NCI-H446 (cell line): ENCODE measurements around the gene OR52W1.
"Not testable (repeated sequence)": the region's sequence is repeated elsewhere in the genome, so short reads cannot be mapped to it uniquely, and the experiment has no call there.

Experiments
- DNase-seq, 2 experiments: peaks; one replicate each; lab custom pipeline; 2025; lab: John Stamatoyannopoulos, UW

OR52W1 gene

DNA sequence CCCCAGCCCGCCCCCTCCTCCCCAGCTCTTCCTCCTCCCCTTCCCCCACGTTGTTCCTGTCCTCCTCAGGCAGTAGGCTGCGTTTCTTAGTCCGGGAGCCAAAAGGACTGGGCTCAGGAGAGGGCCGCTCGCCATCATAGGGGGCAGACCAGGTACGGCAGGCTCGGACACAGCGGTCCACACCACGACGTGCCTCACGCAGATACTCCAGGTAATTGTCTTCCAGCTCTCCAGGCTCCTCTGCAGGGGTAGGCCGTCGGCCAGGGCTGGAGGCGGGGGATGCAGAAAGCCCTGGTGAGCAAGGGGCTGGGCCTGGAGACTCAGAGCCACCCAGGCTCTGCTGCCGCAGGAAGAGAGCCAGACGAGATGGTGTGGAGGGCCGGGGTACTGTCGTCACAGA lies 18.7 kb downstream of the OR52W1 start:
- no peak for DNase-seq

DNA sequence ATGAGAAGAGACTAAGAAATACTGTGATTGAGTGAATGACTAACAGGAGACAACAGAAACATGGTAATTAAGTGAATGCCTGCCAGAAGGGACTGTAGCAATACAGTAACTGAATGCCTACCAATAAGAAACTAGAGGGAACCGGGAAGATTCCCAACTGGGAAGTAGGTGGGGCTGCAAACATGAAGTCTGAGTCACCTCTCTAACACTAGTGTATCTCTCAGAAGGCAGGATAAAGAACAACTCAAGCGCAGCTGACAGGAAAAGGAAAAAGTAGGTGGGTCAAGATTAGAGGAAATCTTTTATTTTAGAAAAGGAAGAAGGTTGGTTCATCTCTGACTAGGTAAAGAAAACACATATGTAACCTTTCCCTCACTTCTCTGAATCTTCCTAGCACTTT lies 20.3 kb downstream of the OR52W1 start:
- DNase-seq = no peak

DNA sequence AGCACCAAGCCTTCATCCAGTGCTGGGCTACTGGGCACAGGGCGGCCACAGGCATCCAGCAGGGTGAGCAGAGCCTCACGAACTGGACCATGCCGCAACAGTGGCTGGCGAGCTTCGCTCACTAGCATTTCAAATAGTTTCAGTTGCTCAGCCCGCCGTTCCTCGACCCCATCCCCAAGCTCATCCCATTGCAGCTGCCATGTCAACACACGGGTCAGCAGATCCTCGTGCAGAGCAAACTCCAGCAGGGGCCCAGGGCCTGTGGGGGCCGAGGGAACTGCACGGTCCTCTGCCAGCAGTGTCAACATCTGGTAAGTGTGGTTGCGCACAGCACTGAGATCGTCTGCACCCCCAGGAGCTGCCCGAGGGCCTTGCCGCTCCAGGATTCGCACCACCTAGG lies 24.8 kb downstream of the OR52W1 start:
- DNase-seq = no peak

DNA sequence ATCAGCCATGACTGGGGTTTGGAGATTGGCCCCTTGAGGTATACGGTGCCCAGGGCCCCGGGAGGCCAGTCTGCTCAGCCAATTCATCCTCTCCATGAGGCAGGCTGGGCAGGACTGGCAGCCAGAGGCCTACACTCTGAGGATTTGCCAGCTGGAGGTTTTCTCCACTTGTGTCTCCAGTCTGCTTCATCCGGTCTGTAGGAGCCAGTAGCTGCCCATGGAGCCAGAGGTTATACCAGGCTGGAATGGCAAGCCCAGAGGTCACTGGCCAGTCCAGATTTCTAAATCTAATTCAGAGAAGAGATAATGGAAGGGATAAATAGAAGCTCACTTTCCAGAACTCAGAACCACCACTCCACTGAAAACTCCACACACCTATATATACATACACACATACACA lies 25.4 kb downstream of the OR52W1 start:
- no peak for DNase-seq

DNA sequence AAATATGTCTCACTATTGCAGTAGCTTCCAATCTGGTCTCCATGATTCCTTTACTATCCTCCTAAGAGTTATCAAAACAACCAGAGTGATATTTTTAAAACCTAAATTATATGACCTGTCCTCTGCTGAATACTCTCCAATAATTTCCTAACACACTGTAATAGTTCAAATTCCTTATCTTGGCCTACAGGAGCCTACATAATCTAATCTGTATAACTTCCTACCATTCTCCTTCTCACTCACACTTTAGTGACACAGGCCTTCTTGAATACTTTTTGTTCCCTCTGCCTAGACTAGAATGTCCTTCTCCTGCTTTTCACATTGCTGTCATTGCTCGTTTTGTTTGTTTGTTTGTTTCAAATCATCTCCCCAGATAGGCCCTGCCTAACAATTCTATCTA lies 26.0 kb downstream of the OR52W1 start:
- DNase-seq = no peak

DNA sequence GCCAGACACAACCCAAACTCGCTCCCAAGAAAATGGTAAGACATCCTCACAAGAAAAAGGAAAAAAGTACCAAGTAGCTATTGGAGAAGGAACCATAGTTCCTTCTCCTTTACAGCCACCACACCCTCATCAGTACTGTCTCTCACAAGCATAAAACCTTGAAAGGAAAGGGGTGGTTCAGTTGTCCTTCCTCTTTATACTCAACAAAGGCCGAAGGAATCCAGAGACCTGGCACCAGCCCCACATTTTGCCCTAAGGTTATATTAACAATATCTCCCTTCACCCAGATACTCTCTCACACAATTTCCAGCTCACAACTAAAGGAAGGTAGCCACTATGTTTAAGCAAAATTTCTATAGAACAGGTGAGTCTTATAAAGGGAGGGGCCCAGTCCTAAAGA lies 26.9 kb downstream of the OR52W1 start:
- no peak for DNase-seq

DNA sequence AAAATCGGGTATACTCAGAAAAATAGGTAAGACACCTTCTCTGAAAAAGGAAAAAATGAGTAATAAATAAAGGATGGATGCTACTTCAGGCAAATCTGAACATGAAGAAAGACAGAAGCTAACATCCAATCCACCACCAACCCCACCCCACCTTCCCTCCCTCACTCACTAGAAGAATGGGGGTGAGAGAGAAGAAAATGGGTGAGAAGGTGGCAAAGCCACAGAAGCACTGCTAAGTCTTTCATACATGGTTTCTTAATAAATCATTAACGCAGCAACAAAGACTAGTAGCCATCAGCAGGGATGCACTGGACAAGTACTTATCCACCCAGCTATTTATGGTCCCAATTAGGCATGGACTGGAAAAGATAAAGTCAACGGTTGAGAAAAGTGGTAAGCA lies 29.5 kb downstream of the OR52W1 start:
- DNase-seq = no peak

DNA sequence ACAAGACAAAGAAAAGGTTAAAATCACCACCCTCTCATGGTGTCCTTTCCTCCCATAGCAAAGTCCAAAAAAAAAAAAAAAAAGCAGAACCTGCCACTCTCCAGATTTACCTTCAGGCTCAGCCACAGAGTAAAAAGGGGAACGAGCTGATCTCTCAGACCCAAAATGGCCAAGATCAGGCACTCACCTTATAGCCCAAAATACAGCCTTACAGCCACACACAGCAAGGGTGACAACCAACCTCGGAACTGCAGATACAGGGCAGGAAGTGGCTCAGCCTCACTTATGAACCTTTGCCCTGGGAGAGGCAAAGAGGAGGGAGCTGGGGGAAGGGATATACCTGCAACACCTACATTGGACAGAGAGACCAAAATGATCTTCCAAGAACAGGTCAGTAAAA lies 30.9 kb downstream of the OR52W1 start:
- DNase-seq = no peak

DNA sequence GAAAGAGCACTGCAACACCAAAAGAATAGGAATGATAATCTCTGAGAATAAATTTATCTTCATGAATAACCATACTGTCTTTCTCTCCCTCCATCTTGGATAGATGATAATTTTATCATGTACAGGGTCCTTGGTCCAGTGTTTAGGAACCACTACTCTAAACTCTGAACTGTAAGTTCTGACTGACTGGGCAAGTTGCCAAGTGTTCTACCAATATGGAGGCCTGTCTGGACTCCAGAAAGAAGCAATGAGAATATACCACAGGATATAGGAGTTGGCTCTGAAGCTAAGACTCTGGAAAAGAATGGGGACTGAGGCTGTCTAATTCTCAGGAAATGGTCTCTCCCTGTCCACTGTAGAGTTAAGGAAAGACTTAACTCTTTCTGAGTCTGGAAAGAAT lies 33.9 kb downstream of the OR52W1 start:
- DNase-seq = peak in 1 of 2 experiments; percentile 24

DNA sequence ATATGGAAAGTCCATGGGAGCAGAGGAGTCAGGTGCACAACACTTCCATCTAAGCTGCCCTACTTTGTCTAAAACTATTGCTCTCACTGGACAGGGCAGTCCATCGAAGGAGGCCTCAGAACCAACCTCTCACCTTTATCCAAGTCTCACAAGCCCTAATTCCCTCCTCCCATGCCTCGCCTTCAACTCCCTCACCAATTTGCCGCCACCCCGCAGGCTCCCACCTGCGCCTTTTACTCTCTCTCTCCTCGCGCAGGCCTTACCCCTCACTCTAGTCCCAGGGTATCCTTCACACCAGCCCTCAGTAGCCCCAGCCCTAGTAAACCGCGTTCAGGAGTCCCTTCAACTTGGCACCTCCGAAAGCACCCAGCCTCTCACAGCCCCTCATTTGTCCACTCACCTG lies 35.0 kb downstream of the OR52W1 start:
- no peak for DNase-seq

DNA sequence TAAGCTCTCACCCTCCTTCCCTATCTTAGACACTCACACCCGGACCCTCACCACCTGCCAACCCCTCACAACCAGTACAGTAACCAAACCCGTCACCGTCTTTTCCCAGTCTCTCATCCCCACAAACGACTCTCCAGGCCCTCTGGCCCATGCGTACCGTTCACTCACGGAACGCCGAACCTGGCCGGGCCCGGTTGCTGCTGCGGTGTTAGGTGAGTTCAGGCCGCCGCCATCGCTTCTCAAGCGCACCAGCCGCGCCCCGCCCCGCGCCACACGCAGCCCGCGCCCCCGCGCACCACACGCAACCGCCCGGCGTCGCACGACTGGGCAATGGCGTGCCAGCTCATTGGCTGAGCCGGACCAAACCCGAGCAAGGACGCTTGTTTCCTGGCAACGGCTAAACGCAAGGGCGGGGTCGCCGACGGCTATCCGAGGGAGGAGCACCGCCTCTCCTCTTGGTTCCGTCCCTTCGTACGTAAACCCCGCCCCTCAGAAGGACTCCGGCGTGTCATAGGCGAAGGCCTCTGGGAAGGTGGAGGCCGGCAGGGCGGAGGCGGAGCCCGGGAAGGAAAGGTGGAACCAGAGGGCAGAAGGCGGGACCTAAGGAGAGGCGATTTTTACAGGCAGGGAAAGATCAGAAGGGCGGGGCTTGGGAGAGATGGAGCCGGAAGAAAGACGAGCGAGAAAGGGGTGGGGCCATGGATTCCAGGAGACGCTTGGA lies 35.5 kb downstream of the OR52W1 start, which contains the start of gene FHIP1B:
Gene FHIP1B, minus strand, starts transcription at position 250 of the 721 bp plus-strand sequence. CDS start 10,120 bp downstream, outside the sequence.
- peak; percentile 98 to 99 for DNase-seq

DNA sequence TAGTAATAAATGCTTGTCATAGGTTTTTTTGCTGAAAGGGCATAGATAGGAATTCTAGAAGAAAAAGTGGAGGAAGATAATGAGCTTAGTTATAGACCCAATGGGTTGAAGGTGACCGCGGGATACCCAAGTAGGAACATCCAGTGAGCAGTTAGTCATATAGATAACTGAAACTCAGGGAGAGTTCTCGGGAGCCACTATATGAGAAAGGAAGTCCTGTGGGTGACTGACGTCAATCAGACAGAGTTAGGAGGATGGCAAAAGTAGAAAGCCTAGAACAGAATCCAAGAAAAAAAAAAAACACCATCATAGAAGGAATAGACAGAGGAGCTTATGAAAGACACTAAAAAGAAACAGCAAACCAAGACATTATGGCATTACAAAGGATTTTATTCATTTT lies 38.2 kb downstream of the OR52W1 start:
- DNase-seq = no peak

DNA sequence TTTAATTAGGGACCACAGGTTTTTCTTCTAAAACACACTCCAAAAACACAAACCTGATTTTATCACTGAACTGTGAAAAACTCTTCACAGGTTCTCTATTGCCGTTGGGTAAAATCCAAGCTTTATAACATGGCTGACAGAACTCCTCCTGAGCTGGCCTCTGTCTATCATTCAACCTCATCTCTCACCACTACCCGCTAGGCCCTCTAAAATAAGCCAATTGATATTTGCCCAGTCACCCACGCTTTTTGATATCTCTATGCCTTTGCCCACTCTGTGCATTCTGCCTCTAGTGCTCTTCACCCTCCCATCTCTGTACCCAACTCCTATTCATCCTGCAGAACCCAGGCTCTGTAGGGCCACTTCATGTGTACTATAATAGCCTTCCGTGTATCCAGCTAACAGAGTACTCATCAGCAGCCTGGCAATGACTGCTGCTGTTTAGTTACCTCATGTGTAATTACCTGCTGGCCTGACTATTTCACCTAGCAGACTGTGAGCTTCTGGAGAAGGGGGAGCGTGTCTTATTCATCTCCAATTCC lies 38.8 kb downstream of the OR52W1 start:
- DNase-seq = no peak

DNA sequence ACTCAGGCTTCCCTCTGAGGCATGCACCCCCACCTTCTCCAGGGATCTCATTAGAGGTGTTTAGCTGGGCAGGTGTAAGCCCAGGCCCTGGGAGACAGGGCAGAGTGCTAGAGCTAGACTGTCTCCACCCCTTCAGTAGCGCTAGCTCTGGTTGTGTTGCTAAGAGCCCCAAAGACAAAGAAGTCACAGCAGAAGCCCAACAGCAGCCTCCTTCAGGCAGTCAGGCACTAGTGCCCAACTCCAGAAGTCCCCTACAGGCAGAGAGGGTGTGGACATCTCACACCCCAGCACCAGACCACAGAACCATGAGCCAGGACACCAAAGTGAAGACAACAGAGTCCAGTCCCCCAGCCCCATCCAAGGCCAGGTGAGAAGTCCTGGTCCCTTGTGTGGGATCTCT lies 39.9 kb downstream of the OR52W1 start, which contains the start of gene CNGA4:
Gene CNGA4, plus strand, starts transcription at position 188 of the 400 bp plus-strand sequence. Its CDS starts 118 bp downstream, at position 306.
- DNase-seq = no peak

DNA sequence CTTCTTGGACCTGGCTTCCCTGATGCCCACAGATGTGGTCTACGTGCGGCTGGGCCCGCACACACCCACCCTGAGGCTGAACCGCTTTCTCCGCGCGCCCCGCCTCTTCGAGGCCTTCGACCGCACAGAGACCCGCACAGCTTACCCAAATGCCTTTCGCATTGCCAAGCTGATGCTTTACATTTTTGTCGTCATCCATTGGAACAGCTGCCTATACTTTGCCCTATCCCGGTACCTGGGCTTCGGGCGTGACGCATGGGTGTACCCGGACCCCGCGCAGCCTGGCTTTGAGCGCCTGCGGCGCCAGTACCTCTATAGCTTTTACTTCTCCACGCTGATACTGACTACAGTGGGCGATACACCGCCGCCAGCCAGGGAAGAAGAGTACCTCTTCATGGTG lies 41.1 kb downstream of the OR52W1 start:
- DNase-seq = no peak

DNA sequence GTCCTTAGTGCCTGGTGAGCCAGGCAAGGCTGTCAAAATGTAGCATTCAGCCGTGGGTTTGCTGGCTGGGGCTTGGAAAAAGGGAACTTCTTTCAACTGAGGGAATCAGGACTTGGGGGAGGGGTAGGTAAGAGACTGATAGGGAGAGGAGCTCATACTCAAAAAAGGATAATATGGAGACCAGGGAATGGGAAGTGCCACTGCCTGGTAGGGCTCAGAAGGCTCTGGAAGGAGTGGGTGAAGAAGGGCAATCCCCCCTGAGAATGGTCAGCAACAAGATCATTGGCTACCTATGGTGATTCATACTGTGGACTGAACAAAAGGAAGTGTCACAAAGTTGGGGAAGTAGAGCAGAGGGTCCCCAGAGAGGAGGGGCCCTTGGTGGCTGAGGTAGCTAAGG lies 41.8 kb downstream of the OR52W1 start:
- DNase-seq = no peak

DNA sequence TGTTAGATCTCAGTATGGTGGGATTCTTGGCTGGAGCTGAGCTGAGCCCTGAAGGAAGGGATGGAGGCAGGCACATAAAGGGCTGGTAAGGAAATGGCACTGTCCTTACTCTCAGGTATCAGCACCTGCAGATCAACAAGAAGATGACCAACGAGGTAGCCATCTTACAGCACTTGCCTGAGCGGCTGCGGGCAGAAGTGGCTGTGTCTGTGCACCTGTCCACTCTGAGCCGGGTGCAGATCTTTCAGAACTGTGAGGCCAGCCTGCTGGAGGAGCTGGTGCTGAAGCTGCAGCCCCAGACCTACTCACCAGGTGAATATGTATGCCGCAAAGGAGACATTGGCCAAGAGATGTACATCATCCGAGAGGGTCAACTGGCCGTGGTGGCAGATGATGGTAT lies 42.3 kb downstream of the OR52W1 start:
- DNase-seq = no peak

DNA sequence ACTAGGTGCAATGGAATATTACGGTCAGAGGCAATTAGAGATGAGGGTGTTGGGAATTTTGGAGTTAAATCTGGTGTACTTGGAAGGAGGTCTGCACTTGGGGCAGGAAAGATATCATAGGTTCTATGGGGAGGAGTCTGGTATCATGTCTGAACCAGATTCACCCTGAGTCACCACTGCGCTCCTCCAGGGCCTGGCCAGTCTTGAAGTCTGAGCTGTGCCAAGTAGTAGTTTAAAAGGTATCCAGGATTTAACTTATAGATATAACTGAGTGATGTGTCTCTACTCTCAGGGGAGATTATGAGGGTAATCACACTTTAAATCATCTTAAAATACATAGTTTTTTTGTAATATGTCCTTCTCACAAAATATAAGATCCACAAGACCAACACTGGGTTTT lies 46.5 kb downstream of the OR52W1 start:
- DNase-seq = no peak

DNA sequence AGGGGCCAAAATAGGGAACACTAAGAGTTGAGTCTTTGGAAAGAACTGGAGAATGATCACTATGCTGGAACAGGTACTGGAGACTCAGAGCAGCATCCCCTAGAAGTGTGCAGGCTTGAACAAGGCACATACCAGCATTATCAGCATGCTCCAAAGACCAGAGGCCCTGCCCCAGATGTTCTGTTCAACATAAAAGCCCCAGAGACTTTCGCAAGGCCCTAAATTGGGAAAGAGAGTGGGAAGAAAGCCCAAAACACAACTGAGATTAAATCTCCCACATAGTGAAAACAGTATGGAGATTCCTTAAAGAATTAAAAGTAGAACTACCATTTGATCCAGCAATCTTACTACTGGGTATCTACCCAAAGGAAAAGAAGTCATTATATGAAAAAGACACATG lies 49.2 kb downstream of the OR52W1 start:
- DNase-seq = no peak

DNA sequence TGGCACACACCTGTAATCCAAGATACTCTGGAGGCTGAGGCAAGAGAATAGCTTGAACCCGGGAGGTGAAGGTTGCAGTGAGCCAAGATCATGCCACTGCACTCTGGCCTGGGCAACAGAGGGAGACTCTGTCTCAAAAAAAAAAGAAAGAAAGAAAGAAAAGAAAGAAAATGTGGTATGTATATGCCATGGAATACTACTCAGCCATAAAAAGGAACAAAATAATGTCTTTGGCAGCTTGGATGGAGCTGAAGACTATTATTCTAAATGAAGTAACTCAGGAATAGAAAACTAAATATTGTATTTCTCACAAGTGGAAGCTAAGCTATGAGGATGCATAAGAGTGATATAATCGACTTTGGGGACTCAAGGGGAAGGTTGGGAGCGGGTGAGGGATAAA lies 49.9 kb downstream of the OR52W1 start:
- DNase-seq = not testable (repeated sequence)
